HG03066 (cell line): ENCODE data around the gene PIP5K1C.
"Not testable (repeated sequence)": the region's sequence is repeated elsewhere in the genome, so short reads cannot be mapped to it uniquely, and the experiment has no call there.

Experiments used
- ATAC-seq: cut with Tn5 transposase; IDR thresholded peaks from one replicate; pipeline ENCODE4 v1.9.1; 2021; ENCODE audit warnings: low read depth; ENCODE audit not compliant: unreplicated experiment

PIP5K1C gene

GRCh38 chr19:3648037-3648905 is 52.0 kb downstream of the PIP5K1C start:
- ATAC-seq, result no peak

GRCh38 chr19:3647102-3647501 is 53.2 kb downstream of the PIP5K1C start:
- not testable (repeated sequence) for ATAC-seq

GRCh38 chr19:3646336-3647092 is 53.8 kb downstream of the PIP5K1C start:
- no peak for ATAC-seq

- no peak for ATAC-seq
Observed at GRCh38 chr19:3645726-3646125, 54.5 kb downstream of the PIP5K1C start.

GRCh38 chr19:3645067-3645396 is 55.2 kb downstream of the PIP5K1C start:
- ATAC-seq, result no peak

GRCh38 chr19:3644351-3645066 is 55.8 kb downstream of the PIP5K1C start:
- no peak for ATAC-seq

GRCh38 chr19:3643674-3644313 is 56.5 kb downstream of the PIP5K1C start:
- no peak for ATAC-seq

GRCh38 chr19:3642987-3643673 is 57.1 kb downstream of the PIP5K1C start:
- no peak for ATAC-seq

GRCh38 chr19:3642296-3642695 is 58.0 kb downstream of the PIP5K1C start:
- no peak for ATAC-seq

- no peak for ATAC-seq
Observed at GRCh38 chr19:3641515-3642269, 58.6 kb downstream of the PIP5K1C start.

- no peak for ATAC-seq
Observed at GRCh38 chr19:3639479-3639878, 60.8 kb downstream of the PIP5K1C start.

GRCh38 chr19:3638208-3639193 is 61.8 kb downstream of the PIP5K1C start:
- ATAC-seq, result no peak

- ATAC-seq, result no peak
Observed at GRCh38 chr19:3637621-3638020, 62.6 kb downstream of the PIP5K1C start.

GRCh38 chr19:3636962-3637361 is 63.3 kb downstream of the PIP5K1C start:
- ATAC-seq, result no peak

- ATAC-seq, result no peak
Observed at GRCh38 chr19:3636506-3636905, 63.8 kb downstream of the PIP5K1C start.

- no peak for ATAC-seq
Observed at GRCh38 chr19:3634496-3635045, 65.7 kb downstream of the PIP5K1C start.

GRCh38 chr19:3633559-3633988 is 66.7 kb downstream of the PIP5K1C start:
- no peak for ATAC-seq
